GM12878 (cell line): Measurements from ENCODE around the gene GNAI2. TPM values are rescaled to one million over a fixed set of nuclear protein-coding genes. Genes with fewer than 3 reads are reported as not detected.
"Not testable (repeated sequence)": the region's sequence is repeated elsewhere in the genome, so short reads cannot be mapped to it uniquely, and the experiment has no call there.

Experiments used
- ATAC-seq: fragments of 200-7000 bp; cut with Tn5 transposase; 3 replicates; pipeline ENCODE4 v1.9.1; 2020; ENCODE audit warnings: mild to moderate bottlenecking, moderate library complexity
- BruUV-seq: library from RNA; stranded (reverse); fragments of 400-500 nt; replicated peaks from 2 replicates; lab custom pipeline; 2021; lab: Mats Ljungman, UMichigan
- CTCF ChIA-PET: fragments of 300-600 bp; sonication (Branson Sonifier 250); formaldehyde crosslinking; extraction: SDS; loops from one replicate; lab custom pipeline; 2021; ENCODE audit warnings: inconsistent platforms; lab: Yijun Ruan, JAX
- POLR2A ChIA-PET: fragments of 350-600 bp; formaldehyde crosslinking; extraction: SDS; loops from one replicate; lab custom pipeline; 2021; ENCODE audit warnings: inconsistent platforms; lab: Charles Lee
- RAD21 ChIA-PET: fragments of 300-600 bp; sonication (Branson Sonifier 250); formaldehyde crosslinking; loops from one replicate; lab custom pipeline; 2023; ENCODE audit warnings: antibody characterized with exemption; ENCODE audit not compliant: unreplicated experiment; lab: Charles Lee
- SMC1A ChIA-PET: fragments of 300-600 bp; sonication (Branson Sonifier 250); formaldehyde crosslinking; loops from one replicate; lab custom pipeline; 2023; ENCODE audit not compliant: unreplicated experiment, uncharacterized antibody; lab: Charles Lee
- DNase-seq: peaks from one replicate; pipeline ENCODE4 v3.0.0-alpha.2; 2011; ENCODE audit warnings: low read depth, low spot score
- FAIRE-seq: peaks from 3 replicates; lab custom pipeline; 2011; peaks lifted over from hg19 to GRCh38; lab: Jason Lieb, UNC
- H2AFZ ChIP-seq: 2 replicates; pipeline ENCODE4 v1.6.0; 2011; ENCODE audit warnings: low read depth, low read length, control low read depth; ENCODE audit not compliant: control insufficient read depth
- H3K27ac ChIP-seq: 2 replicates; pipeline ENCODE4 v1.5.1; 2011; ENCODE audit warnings: control low read depth; ENCODE audit not compliant: control insufficient read depth, insufficient read depth
- H3K27me3 ChIP-seq, 2 experiments: replicated peaks in 1 of 2; 2 replicates each; pipeline versions ENCODE4 v1.6.0 to v1.6.1; 2011; ENCODE audit warnings: low read length in 1 of 2; ENCODE audit not compliant: control insufficient read depth in 2 of 2, insufficient read depth in 2 of 2
- H3K36me3 ChIP-seq, 2 experiments: 2 replicates each; pipeline ENCODE4 v1.5.1; 2011; ENCODE audit warnings: low read length in 1 of 2; ENCODE audit not compliant: control insufficient read depth in 2 of 2, insufficient read depth in 2 of 2
- H3K4me1 ChIP-seq: 2 replicates; pipeline ENCODE4 v1.6.1; 2011; ENCODE audit warnings: mild to moderate bottlenecking, low read length, moderate library complexity, mixed read lengths; ENCODE audit not compliant: control insufficient read depth, insufficient read depth
- H3K4me2 ChIP-seq: 2 replicates; pipeline ENCODE4 v1.6.0; 2011; ENCODE audit warnings: control low read depth; ENCODE audit not compliant: control insufficient read depth, insufficient read depth
- H3K4me3 ChIP-seq: fragments of 200-600 bp; sonication (generic); 2 replicates; pipeline ENCODE4 v1.5.1; 2016
- H3K79me2 ChIP-seq: 2 replicates; pipeline ENCODE4 v1.6.0; 2011; ENCODE audit warnings: low read length; ENCODE audit not compliant: control insufficient read depth, insufficient read depth
- H3K9ac ChIP-seq: 2 replicates; pipeline ENCODE4 v1.8.0; 2011; ENCODE audit warnings: low read length, control low read depth, mixed read lengths; ENCODE audit not compliant: control insufficient read depth, insufficient read depth
- H3K9me3 ChIP-seq: replicated peaks from 3 replicates; pipeline ENCODE4 v1.5.1; 2011; ENCODE audit warnings: mild to moderate bottlenecking, low read length; ENCODE audit not compliant: control insufficient read depth, insufficient read depth
- H4K20me1 ChIP-seq: 2 replicates; pipeline ENCODE4 v1.6.0; 2011; ENCODE audit not compliant: control insufficient read depth, insufficient read depth
- IKZF1 ChIP-seq: fragments of 450-650 bp; conservative IDR thresholded peaks from 2 replicates; pipeline ENCODE4 v1.6.1; 2017; ENCODE audit warnings: antibody characterized with exemption, mild to moderate bottlenecking
- KAT2A ChIP-seq: conservative IDR thresholded peaks from 2 replicates; pipeline ENCODE4 v1.6.1; 2011; ENCODE audit warnings: low read depth, low read length; ENCODE audit not compliant: control insufficient read depth
- MYC ChIP-seq: IDR thresholded peaks from 2 replicates; pipeline ENCODE4 v1.6.1; 2011; ENCODE audit warnings: mild to moderate bottlenecking, low read length, moderate library complexity, inconsistent platforms; ENCODE audit not compliant: insufficient read depth, insufficient replicate concordance, insufficient read length, severe bottlenecking
- NBN ChIP-seq: fragments of 450-650 bp; IDR thresholded peaks from 2 replicates; pipeline ENCODE4 v1.6.1; 2016
- PKNOX1 ChIP-seq: fragments of 450-650 bp; IDR thresholded peaks from 2 replicates; pipeline ENCODE4 v1.6.1; 2016; ENCODE audit warnings: mild to moderate bottlenecking
- SKIL ChIP-seq: fragments of 450-650 bp; IDR thresholded peaks from 2 replicates; pipeline ENCODE4 v1.6.1; 2017; ENCODE audit warnings: mild to moderate bottlenecking, low read depth, inconsistent platforms; ENCODE audit not compliant: poor library complexity, severe bottlenecking
- SMAD1 ChIP-seq: fragments of 450-650 bp; IDR thresholded peaks from 2 replicates; pipeline ENCODE4 v1.6.1; 2018; ENCODE audit warnings: mild to moderate bottlenecking, low read depth; ENCODE audit not compliant: partially characterized antibody
- SRF ChIP-seq, 2 experiments: IDR thresholded peaks; 2 replicates each; pipeline ENCODE4 v1.6.1; 2011; ENCODE audit warnings: low read depth in 2 of 2, low read length in 2 of 2, mild to moderate bottlenecking in 1 of 2, moderate library complexity in 1 of 2
- USF2 ChIP-seq: IDR thresholded peaks from 2 replicates; pipeline ENCODE4 v1.6.1; 2011; ENCODE audit warnings: low read depth, low read length, improper control_type of control experiment, borderline replicate concordance
- YBX1 ChIP-seq: fragments of 450-650 bp; IDR thresholded peaks from 2 replicates; pipeline ENCODE4 v1.6.1; 2016; ENCODE audit warnings: antibody characterized with exemption
- WGBS: methylation state at CpG from one replicate; pipeline ENCODE4 v1.1.6; 2016; ENCODE audit warnings: low lambda C conversion rate; ENCODE audit not compliant: insufficient replicate concordance, insufficient coverage; ENCODE audit errors: missing lambda C conversion rate; 5-methylcytosine and 5-hydroxymethylcytosine counted together
- in situ Hi-C: fragments of 300-500 bp; cut with MboI; formaldehyde crosslinking; loops from 9 replicates; pipeline ENCODE4 v1.14.3; 2018; ENCODE audit warnings: mixed read lengths
- intact Hi-C: fragments of 100-400 bp; cut with micrococcal nuclease; formaldehyde crosslinking; loops from one replicate; pipeline ENCODE4 v1.14.2; 2022; ENCODE audit not compliant: unreplicated experiment
- polyA plus RNA-seq, 11 experiments: library from polyadenylated mRNA; depleted of rRNA in 4 of 11; unstranded in 6 of 11; stranded (reverse) in 5 of 11; fragments of >200 nt; fragmentation: Nextera tagmentation in 4 of 11; fragmentation: Illumina TruSeq in 1 of 11; extraction: Ambion mirVana in 4 of 11; extraction: Trizol in 1 of 11; gene quantifications; 1 replicate in 1 of 11; 2 replicates in 10 of 11; pipeline versions ENCODE4 v1.2.1 to v1.2.3, GENCODE V29; 2011 to 2016; ENCODE audit warnings: inconsistent platforms in 2 of 11, missing spikeins in 2 of 11, low read depth in 1 of 11
- total RNA-seq, 4 experiments: library from RNA; depleted of rRNA in 3 of 4; stranded (reverse); fragments of >200 nt in 3 of 4; fragmentation: Illumina TruSeq in 1 of 4; extraction: Trizol in 1 of 4; gene quantifications; 2 replicates each; pipeline versions ENCODE4 v1.2.1 to v1.2.3, GENCODE V29; 2013 to 2021

GNAI2 gene
- total and polyA plus RNA-seq, 10 of the 15 experiments (the other 5 are each of a cell fraction or from before 2014, with no cell fraction given): 5.0 to 346 (median 237) TPM

GRCh38 chr3:50262200-50262599 is 26.2 kb downstream of the GNAI2 start:
- ATAC-seq, H3K4me3 ChIP-seq, H4K20me1 ChIP-seq, H3K27ac ChIP-seq, in situ Hi-C loops, H2AFZ ChIP-seq, DNase-seq, intact Hi-C loops, FAIRE-seq, H3K27me3 ChIP-seq, BruUV-seq, H3K9ac ChIP-seq, H3K9me3 ChIP-seq, H3K4me2 ChIP-seq, H3K36me3 ChIP-seq, POLR2A ChIA-PET, H3K79me2 ChIP-seq: not testable (repeated sequence)
- ChIA-PET CTCF (interaction anchor here (7.9 kb wide), 1 partner anchor 15 kb away, joined by 43 read pairs; no protein-coding TSS in a partner anchor), SMC1A (interaction anchor here (1.2 kb wide), 1 partner anchor 16 kb away, joined by 3 read pairs; no protein-coding TSS in a partner anchor), RAD21 (interaction anchor here (0.7 kb wide), 1 partner anchor 34 kb away, joined by 3 read pairs; no protein-coding TSS in a partner anchor)
- peaks cover 14% of the 10 kb centered on the region for H3K4me1 ChIP-seq
- 85% methylated on average over 4 of the region's 4 CpGs for WGBS

GRCh38 chr3:50262778-50263177 is 26.8 kb downstream of the GNAI2 start:
- SMC1A ChIA-PET: interaction anchor here (1.0 to 1.3 kb wide), 2 partner anchors 10 to 35 kb away, joined by 3 read pairs; no protein-coding TSS in a partner anchor
- TF ChIP-seq YBX1 (no peak), SMAD1 (no peak), IKZF1 (no peak), MYC (no peak), NBN (no peak), PKNOX1 (no peak), SKIL (no peak), USF2 (no peak), SRF (IDR thresholded peaks at IDR 0.05; ENCODE audit: low read depth in 2 of 2, low read length in 2 of 2) (no peak), KAT2A (no peak)

More at GRCh38 chr3:50262778-50263177, 26.8 kb downstream of the GNAI2 start:
- Histone ChIP-seq H3K36me3 (peaks cover 0 to 5% of the 10 kb centered on the region in 2 experiments; a peak in 3 of 4 replicates), H4K20me1 (no peaks in the 10 kb centered on the region), H3K4me3 (no peak overlapping the region), H3K9me3 (no peaks in the 10 kb centered on the region; the same call in 2 of the 3 replicates), H3K4me1 (peaks cover 14% of the 10 kb centered on the region), H3K27ac (no peak overlapping the region), H3K4me2 (no peak overlapping the region), H3K27me3 (peaks cover 0 to 4% of the 10 kb centered on the region in 2 experiments; a peak in 1 of 4 replicates), H3K9ac (no peak overlapping the region), H3K79me2 (no peaks in the 10 kb centered on the region), H2AFZ (no peak overlapping the region)
- FAIRE-seq: no peak
- in situ Hi-C loops: no loop called here
- no TSS peak for BruUV-seq
- ChIA-PET CTCF (interaction anchor here (7.9 kb wide), 1 partner anchor 16 kb away, joined by 43 read pairs; no protein-coding TSS in a partner anchor), POLR2A (no interaction called here), RAD21 (interaction anchor here (1.7 kb wide), 1 partner anchor 16 kb away, joined by 5 read pairs; no protein-coding TSS in a partner anchor)
- intact Hi-C loops: no loop called here
- no peak for DNase-seq
- WGBS: 65% methylated on average over 7 of the region's 7 CpGs
- no peak for ATAC-seq
